BE2C (cell line): Measurements from ENCODE around the gene CEBPE.

Source experiments
- DNase-seq: peaks from one replicate; pipeline ENCODE4 v3.0.0-alpha.2; 2020
- H3K27me3 ChIP-seq: fragments of 250-450 bp; sonication (Bioruptor Pico); 2 replicates; pipeline ENCODE4 v1.5.1; 2020; ENCODE audit warnings: mild to moderate bottlenecking
- H3K36me3 ChIP-seq: fragments of 250-450 bp; sonication (Bioruptor Pico); 2 replicates; pipeline ENCODE4 v1.5.1; 2020; ENCODE audit warnings: mild to moderate bottlenecking
- H3K4me1 ChIP-seq: fragments of 250-450 bp; sonication (Bioruptor Pico); 2 replicates; pipeline ENCODE4 v1.5.1; 2020
- H3K4me3 ChIP-seq: 2 replicates; pipeline ENCODE4 v1.5.1; 2011; ENCODE audit warnings: low read depth, low read length
- H3K9me3 ChIP-seq: fragments of 250-450 bp; sonication (Bioruptor Pico); 2 replicates; pipeline ENCODE4 v1.5.1; 2020
- TF ChIP-seq, protein P1 (sequence below): IDR thresholded peaks from 2 replicates; pipeline ENCODE4 v1.5.1; 2012; ENCODE audit warnings: mild to moderate bottlenecking, low read depth, low read length

CEBPE gene

DNA sequence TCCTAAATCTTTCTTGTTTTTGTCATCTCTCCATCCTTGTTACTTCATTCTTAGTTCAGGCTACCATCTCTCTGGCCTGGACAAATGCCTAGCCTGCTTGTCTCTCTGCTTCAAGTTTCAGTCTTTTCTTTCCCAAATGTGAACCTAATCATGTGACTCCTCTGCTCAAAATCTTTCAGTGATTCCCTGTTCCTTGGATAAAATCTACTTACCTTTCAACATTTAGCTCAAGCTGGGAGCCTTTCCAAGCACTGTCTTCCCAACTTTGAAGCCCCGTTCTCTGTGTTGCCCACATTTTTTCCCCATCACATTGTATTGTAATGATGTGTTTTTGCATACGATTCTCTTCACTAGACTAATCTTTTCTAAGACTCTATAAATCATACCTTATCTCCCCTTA is 39.7 kb upstream of the CEBPE start:
- no peaks in the 10 kb centered on the region for H3K27me3 ChIP-seq
- H3K9me3 ChIP-seq: no peaks in the 10 kb centered on the region
- no peaks in the 10 kb centered on the region for H3K36me3 ChIP-seq
- no peak overlapping the region for H3K4me3 ChIP-seq
- TF ChIP-seq, protein P1, sequence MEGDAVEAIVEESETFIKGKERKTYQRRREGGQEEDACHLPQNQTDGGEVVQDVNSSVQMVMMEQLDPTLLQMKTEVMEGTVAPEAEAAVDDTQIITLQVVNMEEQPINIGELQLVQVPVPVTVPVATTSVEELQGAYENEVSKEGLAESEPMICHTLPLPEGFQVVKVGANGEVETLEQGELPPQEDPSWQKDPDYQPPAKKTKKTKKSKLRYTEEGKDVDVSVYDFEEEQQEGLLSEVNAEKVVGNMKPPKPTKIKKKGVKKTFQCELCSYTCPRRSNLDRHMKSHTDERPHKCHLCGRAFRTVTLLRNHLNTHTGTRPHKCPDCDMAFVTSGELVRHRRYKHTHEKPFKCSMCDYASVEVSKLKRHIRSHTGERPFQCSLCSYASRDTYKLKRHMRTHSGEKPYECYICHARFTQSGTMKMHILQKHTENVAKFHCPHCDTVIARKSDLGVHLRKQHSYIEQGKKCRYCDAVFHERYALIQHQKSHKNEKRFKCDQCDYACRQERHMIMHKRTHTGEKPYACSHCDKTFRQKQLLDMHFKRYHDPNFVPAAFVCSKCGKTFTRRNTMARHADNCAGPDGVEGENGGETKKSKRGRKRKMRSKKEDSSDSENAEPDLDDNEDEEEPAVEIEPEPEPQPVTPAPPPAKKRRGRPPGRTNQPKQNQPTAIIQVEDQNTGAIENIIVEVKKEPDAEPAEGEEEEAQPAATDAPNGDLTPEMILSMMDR: no peak
- no peaks in the 10 kb centered on the region; the same call in 1 of the 2 replicates for H3K4me1 ChIP-seq
- no peak for DNase-seq

DNA sequence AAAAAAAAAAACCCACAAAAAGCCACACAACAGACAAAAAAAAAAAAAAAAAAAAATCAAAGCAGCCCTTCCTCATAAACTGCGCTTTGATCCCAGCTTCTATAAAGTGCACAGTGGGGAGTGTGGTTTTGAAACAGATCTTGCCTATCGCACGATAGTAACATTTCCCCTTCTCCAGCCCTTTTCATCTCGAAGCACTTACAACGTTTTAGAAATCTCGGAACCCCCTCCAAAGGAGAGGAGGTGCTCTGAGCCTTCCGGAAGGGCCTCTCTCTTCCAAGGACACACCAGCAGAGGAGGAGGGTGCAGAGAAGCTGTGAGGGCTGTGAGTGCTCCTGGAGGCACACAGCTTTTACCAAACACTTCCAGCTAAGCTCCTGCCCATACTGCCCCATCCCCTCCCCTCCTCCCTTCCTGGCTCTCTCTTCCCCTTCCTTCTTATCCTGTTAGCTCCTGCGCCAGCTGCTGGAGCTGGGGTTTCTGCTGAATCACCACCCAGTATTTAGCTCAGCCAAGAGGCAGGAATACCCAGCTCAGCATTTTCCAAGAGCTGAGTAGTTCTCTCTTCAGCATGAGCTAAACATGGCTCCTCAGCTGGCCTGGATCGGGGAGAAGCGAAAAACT is 36.0 kb upstream of the CEBPE start:
- no peaks in the 10 kb centered on the region for H3K36me3 ChIP-seq
- no peaks in the 10 kb centered on the region for H3K27me3 ChIP-seq
- no peaks in the 10 kb centered on the region; the same call in 1 of the 2 replicates for H3K4me1 ChIP-seq
- H3K4me3 ChIP-seq: no peak overlapping the region
- TF ChIP-seq, protein P1: no peak
- H3K9me3 ChIP-seq: no peaks in the 10 kb centered on the region
- no peak for DNase-seq

DNA sequence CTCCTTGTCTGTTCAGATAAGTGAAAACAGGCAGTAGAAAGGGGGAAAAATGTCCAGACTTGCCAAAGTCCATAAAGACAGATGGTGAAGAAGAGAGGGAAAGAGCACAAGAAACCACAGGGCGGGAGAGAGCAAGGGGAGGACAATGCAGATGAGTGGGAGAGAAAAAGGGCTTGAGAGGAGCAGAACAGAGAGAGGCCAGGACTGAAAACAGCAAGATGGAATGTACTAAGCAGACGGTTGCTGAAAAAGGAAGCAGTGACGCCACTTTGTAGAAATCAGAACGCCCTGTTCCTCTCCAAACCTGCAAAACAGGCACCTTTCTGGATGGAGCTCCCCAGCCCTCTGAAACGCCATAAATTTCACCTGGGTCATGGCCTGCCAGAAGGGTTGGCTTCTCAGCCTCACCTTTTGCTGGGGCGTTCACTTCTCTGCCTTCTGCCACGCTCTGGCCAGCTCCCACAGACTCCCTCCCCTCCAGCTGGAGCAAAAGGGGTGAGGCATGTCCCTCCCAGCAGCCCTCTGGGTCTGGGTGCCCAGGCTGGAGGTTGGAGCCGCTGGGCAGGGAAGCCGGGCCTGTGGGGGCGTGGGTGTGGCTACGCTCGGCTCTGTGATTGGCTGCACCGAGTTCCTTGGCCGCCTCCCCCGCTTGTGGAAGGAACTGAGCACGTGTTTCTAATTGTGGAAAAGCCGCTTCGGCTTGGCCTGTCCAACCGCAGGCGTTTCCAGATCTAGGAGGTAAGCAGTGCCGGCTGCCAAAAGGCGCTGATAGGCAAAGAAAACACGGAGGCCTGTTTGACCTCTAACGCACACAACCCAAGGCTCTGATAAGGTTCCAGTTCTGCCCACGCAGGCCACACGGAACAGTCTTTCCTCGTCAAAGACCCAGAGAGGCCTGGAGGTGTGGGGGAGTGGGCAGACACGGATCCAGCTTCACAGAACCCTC is 35.1 kb upstream of the CEBPE start:
- H3K9me3 ChIP-seq: no peaks in the 10 kb centered on the region
- H3K36me3 ChIP-seq: no peaks in the 10 kb centered on the region
- no peak overlapping the region for H3K4me3 ChIP-seq
- TF ChIP-seq, protein P1: no peak
- no peaks in the 10 kb centered on the region for H3K27me3 ChIP-seq
- DNase-seq: peak; percentile 34
- H3K4me1 ChIP-seq: no peaks in the 10 kb centered on the region; the same call in 1 of the 2 replicates

DNA sequence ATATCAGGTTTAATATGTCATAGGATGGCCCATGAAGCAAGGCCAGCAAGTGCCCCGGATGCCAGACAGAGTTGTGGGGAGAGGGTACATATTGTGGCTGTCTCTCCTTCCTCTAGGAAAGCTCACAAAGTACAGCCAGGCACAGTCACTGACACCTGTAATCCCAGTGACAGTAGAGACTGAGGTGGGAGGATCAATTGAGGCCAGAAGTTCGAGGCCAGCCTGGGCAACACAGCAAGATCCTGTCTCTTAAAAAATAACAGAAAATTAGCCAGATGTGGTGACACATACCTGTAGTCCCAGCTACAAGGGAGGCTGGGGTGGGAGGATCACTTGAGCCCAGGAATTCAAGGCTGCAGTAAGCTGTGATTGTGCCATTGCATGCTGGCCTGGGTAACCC is 32.3 kb upstream of the CEBPE start:
- DNase-seq: no peak
- Histone ChIP-seq H3K4me1 (no peaks in the 10 kb centered on the region; the same call in 1 of the 2 replicates), H3K9me3 (no peaks in the 10 kb centered on the region), H3K36me3 (no peaks in the 10 kb centered on the region), H3K4me3 (no peak overlapping the region), H3K27me3 (no peaks in the 10 kb centered on the region)
- TF ChIP-seq, protein P1: no peak

DNA sequence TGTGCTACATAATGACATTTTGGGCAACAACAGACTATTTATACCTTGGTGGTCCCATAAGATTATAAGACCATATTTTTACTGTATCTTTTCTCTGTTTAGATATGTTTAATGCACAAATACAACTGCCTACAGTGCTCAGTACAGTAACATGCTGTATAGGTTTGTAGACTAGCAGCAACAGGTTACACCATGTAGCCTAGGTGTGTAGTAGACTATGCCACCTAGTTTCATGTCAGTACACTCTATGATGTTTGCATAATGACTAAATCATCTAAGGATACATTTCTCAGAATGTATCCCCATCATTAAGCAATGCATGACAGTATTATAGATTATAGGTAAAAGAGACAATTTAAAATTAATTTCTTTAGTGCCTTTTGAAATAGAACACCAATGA is 30.7 kb upstream of the CEBPE start:
- no peak for DNase-seq
- Histone ChIP-seq H3K9me3 (no peaks in the 10 kb centered on the region), H3K4me1 (no peaks in the 10 kb centered on the region; the same call in 1 of the 2 replicates), H3K36me3 (no peaks in the 10 kb centered on the region), H3K27me3 (no peaks in the 10 kb centered on the region; the same call in 1 of the 2 replicates), H3K4me3 (no peak overlapping the region)
- TF ChIP-seq, protein P1: no peak
